Kidney (tissue), 14 donors: ENCODE data around the gene DYNC2H1. TPM values are rescaled to one million over a fixed set of nuclear protein-coding genes. Genes with fewer than 3 reads are reported as not detected.

ENCODE experiments used
- DNase-seq, 5 donors: peaks; one replicate each; pipeline ENCODE4 v3.0.0-alpha.2; 2013 to 2020
- FAIRE-seq: peaks from 2 replicates; lab custom pipeline; 2012; peaks lifted over from hg19 to GRCh38; lab: Jason Lieb, UNC
- H3K27ac ChIP-seq, 2 donors: one replicate each; pipeline ENCODE4 v1.7.0; 2013; ENCODE audit warnings: low read depth in 2 of 2, low read length in 2 of 2, inconsistent platforms in 1 of 2
- H3K27me3 ChIP-seq: one replicate; pipeline ENCODE4 v1.7.1; 2013; ENCODE audit warnings: low read length, inconsistent platforms; ENCODE audit not compliant: control insufficient read depth, insufficient read depth
- H3K36me3 ChIP-seq, 3 donors: one replicate each; pipeline versions ENCODE4 v1.7.0 to v1.7.1; 2013; ENCODE audit warnings: low read length in 3 of 3, control low read depth in 1 of 3, inconsistent platforms in 1 of 3; ENCODE audit not compliant: insufficient read depth in 3 of 3, control insufficient read depth in 2 of 3
- H3K4me1 ChIP-seq, 3 donors: one replicate each; pipeline versions ENCODE4 v1.7.0 to v1.7.1; 2013; ENCODE audit warnings: low read length in 3 of 3, inconsistent platforms in 1 of 3, low read depth in 1 of 3; ENCODE audit not compliant: control insufficient read depth in 2 of 3, insufficient read depth in 2 of 3
- H3K4me3 ChIP-seq, 3 donors: one replicate each; pipeline versions ENCODE4 v1.7.0 to v1.8.1; 2013; ENCODE audit warnings: low read length in 3 of 3, control low read depth in 1 of 3, inconsistent platforms in 1 of 3
- H3K9ac ChIP-seq, 3 donors: one replicate each; pipeline versions ENCODE4 v1.7.0 to v1.7.1; 2013; ENCODE audit warnings: low read length in 3 of 3, control low read depth in 1 of 3, inconsistent platforms in 1 of 3
- H3K9me3 ChIP-seq, 3 donors: one replicate each; pipeline versions ENCODE4 v1.7.0 to v1.7.1; 2013; ENCODE audit warnings: low read length in 3 of 3, control low read depth in 1 of 3, inconsistent platforms in 1 of 3; ENCODE audit not compliant: control insufficient read depth in 2 of 3, insufficient read depth in 1 of 3
- intact Hi-C: fragments of 100-400 bp; cut with DNase I; formaldehyde crosslinking; loops from one replicate; pipeline ENCODE4 v1.11.1; 2022
- polyA plus RNA-seq: library from polyadenylated mRNA; stranded (reverse); fragments of 350-450 nt; fragmentation: Illumina TruSeq; extraction: RNeasy Lipid Tissue Mini Kit (QIAGEN cat#74804); gene quantifications from one replicate; pipeline ENCODE4 v1.2.3, GENCODE V29; 2014; ENCODE audit warnings: low read depth, low replicate concordance; ENCODE audit not compliant: insufficient read depth
- total RNA-seq: library from RNA; stranded (reverse); fragmentation: NEBNext Ultra II Directional; extraction: Animal tissue kit (Norgen Biotek cat#: 25700); gene quantifications from one replicate; pipeline ENCODE4 v1.2.1, GENCODE V29; 2021
- TF ChIP-seq, protein P1 (sequence below): IDR thresholded peaks from 3 replicates; pipeline ENCODE4 v1.5.1; 2012; ENCODE audit warnings: mild to moderate bottlenecking, moderate library complexity, borderline replicate concordance; ENCODE audit not compliant: insufficient read depth; ENCODE audit errors: extremely low read depth
- donor health status: control.
- donor health status: control.
- donor health status: control.
- donor health status: control.
- donor health status: control.
- donor health status: DM: yes; HTN: yes; CAD: no.
- donor health status: Normal renal cell carcinoma (clear cell type).

The DYNC2H1 gene
- total and polyA plus RNA-seq, 2 donors from 2014 or later, result 13.5 to 30.9 TPM

DNA sequence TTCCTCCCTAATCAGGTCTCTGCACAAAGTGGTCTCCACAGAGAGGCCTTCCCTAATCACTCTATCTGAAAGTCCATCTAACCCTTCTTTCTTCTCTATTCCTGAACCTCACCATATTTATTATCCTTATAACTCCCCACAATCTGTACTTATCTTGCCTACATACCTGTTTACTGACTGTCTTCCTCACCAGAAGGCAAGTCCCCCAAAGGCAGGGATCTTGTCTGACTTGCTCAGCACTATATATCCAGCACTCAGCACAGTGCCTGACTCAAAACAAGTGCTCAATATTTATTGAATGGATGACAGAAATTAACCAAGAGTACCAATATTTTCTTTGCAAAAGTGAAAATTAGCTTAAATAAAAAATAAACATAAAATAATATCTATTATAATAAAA lies 22.8 kb upstream of the DYNC2H1 start:
- TF ChIP-seq, protein P1, sequence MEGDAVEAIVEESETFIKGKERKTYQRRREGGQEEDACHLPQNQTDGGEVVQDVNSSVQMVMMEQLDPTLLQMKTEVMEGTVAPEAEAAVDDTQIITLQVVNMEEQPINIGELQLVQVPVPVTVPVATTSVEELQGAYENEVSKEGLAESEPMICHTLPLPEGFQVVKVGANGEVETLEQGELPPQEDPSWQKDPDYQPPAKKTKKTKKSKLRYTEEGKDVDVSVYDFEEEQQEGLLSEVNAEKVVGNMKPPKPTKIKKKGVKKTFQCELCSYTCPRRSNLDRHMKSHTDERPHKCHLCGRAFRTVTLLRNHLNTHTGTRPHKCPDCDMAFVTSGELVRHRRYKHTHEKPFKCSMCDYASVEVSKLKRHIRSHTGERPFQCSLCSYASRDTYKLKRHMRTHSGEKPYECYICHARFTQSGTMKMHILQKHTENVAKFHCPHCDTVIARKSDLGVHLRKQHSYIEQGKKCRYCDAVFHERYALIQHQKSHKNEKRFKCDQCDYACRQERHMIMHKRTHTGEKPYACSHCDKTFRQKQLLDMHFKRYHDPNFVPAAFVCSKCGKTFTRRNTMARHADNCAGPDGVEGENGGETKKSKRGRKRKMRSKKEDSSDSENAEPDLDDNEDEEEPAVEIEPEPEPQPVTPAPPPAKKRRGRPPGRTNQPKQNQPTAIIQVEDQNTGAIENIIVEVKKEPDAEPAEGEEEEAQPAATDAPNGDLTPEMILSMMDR, result no peak
- H3K36me3 ChIP-seq, result peaks cover 0 to 6% (median 2%) of the 10 kb centered on the region in 3 donors
- no peak for DNase-seq
- no peak overlapping the region for H3K27ac ChIP-seq
- H3K27me3 ChIP-seq, result no peaks in the 10 kb centered on the region
- H3K9me3 ChIP-seq, result no peaks in the 10 kb centered on the region
- no peak overlapping the region for H3K4me3 ChIP-seq
- H3K9ac ChIP-seq, result no peak overlapping the region
- H3K4me1 ChIP-seq, result peaks cover 0 to 6% (median 5%) of the 10 kb centered on the region in 3 donors
- intact Hi-C loops, result no loop called here
- FAIRE-seq, result no peak

DNA sequence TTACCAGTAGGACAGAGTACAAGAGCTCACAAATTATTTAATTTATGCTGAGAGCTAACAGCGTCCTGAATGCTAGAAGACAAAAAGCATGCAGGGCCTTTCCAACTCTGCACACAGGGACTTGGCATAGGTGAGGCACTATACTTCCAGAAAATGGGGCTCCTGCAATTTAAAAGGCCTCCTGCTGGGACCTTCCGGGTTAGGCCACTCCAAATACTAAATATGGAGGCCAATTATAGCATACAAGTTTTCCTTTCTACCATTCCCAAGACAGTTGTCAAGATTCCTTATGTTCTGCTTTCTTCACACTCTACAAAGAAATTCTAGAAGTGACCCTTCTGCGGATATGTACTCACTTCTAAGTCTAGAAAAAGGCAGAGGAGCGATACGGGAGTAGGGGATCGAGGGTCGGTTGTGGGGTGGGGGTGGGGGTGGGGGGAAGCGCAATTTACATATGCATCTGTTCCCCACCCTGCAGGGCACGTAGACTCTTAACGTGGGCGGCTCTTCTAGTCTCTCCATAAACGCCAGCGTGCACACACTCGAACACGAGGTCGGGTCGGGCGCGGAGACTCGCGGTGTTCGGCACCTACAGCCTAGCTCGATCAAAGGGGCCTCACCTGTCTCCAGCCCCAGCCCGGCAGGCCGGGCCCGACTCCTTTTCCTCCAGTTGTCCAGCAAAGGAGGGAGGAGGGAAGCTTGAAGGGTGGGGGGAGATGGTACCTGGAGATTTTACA lies 18.0 kb upstream of the DYNC2H1 start:
- no peaks in the 10 kb centered on the region for H3K36me3 ChIP-seq
- FAIRE-seq (no peak), DNase-seq (peak; percentile 40 to 81 (median 61))
- H3K9ac ChIP-seq, result peak overlapping the region; percentile 67 to 93 (median 85)
- intact Hi-C loops, result no loop called here
- H3K4me1 ChIP-seq, result peaks cover 0 to 12% (median 9%) of the 10 kb centered on the region in 3 donors
- peak overlapping the region; percentile 91 to 96 (median 95) for H3K4me3 ChIP-seq
- H3K27ac ChIP-seq, result peak overlapping the region; percentile 73 to 75
- H3K27me3 ChIP-seq, result peaks cover 3% of the 10 kb centered on the region
- TF ChIP-seq, protein P1, result no peak
- no peaks in the 10 kb centered on the region for H3K9me3 ChIP-seq

DNA sequence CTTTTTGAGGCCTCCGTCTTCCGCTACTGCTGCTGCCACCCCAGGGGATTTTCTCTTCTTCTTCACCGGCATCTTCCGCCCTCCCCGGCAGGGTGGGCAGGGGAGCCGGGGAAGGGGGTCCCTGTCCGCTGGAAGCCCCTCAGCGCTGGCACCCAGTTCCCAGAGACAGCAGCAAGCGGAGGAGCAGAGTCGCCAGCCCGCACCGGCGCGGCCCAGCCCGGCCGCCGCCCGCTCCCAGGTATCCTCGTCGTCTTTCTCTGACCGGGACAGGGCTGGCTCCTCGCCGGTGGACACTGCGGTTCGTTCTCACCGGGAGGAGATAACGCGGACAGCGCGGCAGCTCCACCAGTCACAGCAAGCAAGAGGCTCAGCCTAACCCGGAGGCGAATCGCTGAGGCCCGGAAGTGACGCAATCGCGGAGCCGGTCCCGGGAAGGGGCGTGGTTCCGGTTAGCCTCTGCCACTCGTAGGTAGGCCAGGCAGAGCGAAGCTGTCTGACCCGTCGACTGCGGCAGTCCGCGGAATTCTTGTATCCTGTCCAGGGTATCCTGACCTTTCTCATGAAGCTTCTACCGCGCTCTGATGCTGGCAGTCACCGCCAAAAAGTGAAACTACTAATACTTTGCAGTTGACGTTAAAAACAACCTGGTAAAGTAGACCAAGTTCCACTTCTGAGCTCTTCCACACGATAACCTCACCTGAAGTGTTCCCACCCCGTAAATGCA lies 17.3 kb upstream of the DYNC2H1 start, which contains the start of gene DCUN1D5:
TSS of gene DCUN1D5 (minus strand) at position 360 of the 724 bp plus-strand sequence. CDS start at position 72, 288 bp downstream.
- Histone ChIP-seq H3K27me3 (peaks cover 3% of the 10 kb centered on the region), H3K4me1 (peaks cover 0 to 12% (median 9%) of the 10 kb centered on the region in 3 donors), H3K27ac (peak within 1 kb of the TSS; percentile 73 to 75), H3K36me3 (no peaks in the 10 kb centered on the region), H3K9me3 (no peaks in the 10 kb centered on the region), H3K9ac (peak within 1 kb of the TSS; percentile 67 to 93 (median 85)), H3K4me3 (peak within 1 kb of the TSS; percentile 91 to 96 (median 95))
- DNase-seq, result peak; percentile 97 to 98 (median 98)
- TF ChIP-seq, protein P1, result no peak
- intact Hi-C loops, result no loop called here
- FAIRE-seq, result peak; percentile 62
